Rectal smooth muscle tissue (tissue), 1 donor: Measurements from ENCODE around the gene DOHH.
A peak's percentile ranks its signal among the peaks of the same experiment; 100 is the strongest.

Experiments
- H3K27ac ChIP-seq: one replicate; pipeline ENCODE4 v1.7.0; 2013; ENCODE audit warnings: low read depth, low read length, inconsistent platforms
- H3K27me3 ChIP-seq: one replicate; pipeline ENCODE4 v1.7.0; 2013; ENCODE audit warnings: low read length; ENCODE audit not compliant: control insufficient read depth, insufficient read depth
- H3K36me3 ChIP-seq: one replicate; pipeline ENCODE4 v1.7.0; 2013; ENCODE audit warnings: low read length; ENCODE audit not compliant: control insufficient read depth, insufficient read depth
- H3K4me1 ChIP-seq: one replicate; pipeline ENCODE4 v1.7.0; 2013; ENCODE audit warnings: low read length; ENCODE audit not compliant: control insufficient read depth, insufficient read depth
- H3K4me3 ChIP-seq: one replicate; pipeline ENCODE4 v1.7.0; 2013; ENCODE audit warnings: low read length
- H3K9ac ChIP-seq: one replicate; pipeline ENCODE4 v1.7.0; 2013; ENCODE audit warnings: low read length

Gene DOHH

DNA sequence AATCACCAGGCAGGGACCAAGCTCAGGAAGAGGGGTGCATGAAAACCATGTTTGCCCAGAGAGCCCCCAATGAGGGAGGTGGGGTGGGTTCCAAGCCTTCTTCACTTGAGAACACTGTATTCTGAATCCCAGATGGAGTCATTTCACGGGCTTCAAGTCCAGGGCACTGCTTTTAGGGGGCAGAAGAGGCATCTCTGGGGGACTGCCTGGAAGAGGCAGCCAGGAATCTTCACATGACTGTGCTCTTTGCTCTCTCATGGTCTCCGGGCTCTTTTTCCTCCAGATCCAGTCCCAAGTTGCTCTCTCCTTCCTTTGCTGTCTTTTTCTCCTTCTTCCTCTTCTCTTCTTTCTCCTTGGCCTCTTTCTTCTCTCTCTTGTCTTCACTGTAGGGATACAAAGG, 25.9 kb downstream of the DOHH start:
- no peak overlapping the region for H3K4me3 ChIP-seq
- H3K27ac ChIP-seq: no peak overlapping the region
- no peak overlapping the region for H3K9ac ChIP-seq
- no peaks in the 10 kb centered on the region for H3K27me3 ChIP-seq
- no peaks in the 10 kb centered on the region for H3K4me1 ChIP-seq
- no peaks in the 10 kb centered on the region for H3K36me3 ChIP-seq

DNA sequence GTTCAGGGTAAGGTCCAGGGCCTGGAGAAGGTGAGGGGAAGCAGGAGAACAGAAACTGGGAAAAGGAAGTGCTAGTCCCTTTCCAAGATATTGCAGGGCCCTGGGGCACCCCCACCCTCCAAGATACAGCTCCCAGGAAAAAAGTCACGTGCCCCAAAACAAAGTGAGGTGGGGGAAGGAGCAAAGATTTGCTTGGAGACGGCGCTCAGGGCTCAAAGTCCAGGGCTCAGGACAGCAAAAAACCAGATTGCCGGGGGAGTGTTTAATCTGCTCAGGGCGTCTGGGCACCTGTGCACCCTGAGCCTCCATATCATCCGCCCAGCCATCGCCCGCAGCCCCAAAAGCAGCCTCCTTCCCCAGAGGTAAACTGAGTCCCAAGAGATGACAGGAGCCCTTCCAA, 26.5 kb downstream of the DOHH start:
- Histone ChIP-seq H3K27ac (no peak overlapping the region), H3K9ac (no peak overlapping the region), H3K4me1 (no peaks in the 10 kb centered on the region), H3K4me3 (no peak overlapping the region), H3K36me3 (no peaks in the 10 kb centered on the region), H3K27me3 (no peaks in the 10 kb centered on the region)

DNA sequence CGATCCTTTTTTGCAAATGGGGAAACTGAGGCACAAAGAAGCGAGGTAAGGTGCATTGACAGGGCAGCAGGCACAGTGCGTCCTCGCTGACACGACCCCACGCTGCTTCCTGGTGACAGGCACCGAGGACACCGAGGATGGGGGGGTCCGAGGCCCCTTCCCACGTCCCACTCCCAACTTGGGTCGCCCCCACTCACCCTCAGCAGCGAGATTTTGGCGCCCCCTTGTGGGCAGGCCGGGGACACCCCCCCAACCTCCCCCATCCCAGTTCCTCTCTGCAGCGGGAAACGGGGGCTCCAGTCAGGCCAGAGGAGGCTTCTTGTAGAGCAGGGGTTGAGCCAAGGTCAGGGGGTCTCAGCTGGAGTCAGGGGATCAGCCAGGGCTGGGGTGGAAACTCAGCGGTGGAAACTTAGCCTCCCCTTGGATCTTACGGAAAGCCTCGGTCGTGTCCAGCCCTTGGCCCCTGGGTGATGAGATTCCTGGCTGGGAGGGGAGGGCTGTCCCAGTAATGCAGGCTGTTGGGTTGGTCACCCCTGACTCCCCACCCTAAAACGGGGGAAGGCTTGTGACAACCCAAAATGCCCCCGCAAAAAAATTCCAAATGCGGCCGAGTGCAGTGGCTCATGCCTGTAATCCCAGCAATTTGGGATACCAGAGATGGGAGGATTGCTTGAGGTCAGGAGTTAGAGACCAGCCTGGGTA, 28.4 kb downstream of the DOHH start:
- Histone ChIP-seq H3K27ac (no peak overlapping the region), H3K4me3 (no peak overlapping the region), H3K27me3 (no peaks in the 10 kb centered on the region), H3K36me3 (no peaks in the 10 kb centered on the region), H3K9ac (no peak overlapping the region), H3K4me1 (no peaks in the 10 kb centered on the region)

DNA sequence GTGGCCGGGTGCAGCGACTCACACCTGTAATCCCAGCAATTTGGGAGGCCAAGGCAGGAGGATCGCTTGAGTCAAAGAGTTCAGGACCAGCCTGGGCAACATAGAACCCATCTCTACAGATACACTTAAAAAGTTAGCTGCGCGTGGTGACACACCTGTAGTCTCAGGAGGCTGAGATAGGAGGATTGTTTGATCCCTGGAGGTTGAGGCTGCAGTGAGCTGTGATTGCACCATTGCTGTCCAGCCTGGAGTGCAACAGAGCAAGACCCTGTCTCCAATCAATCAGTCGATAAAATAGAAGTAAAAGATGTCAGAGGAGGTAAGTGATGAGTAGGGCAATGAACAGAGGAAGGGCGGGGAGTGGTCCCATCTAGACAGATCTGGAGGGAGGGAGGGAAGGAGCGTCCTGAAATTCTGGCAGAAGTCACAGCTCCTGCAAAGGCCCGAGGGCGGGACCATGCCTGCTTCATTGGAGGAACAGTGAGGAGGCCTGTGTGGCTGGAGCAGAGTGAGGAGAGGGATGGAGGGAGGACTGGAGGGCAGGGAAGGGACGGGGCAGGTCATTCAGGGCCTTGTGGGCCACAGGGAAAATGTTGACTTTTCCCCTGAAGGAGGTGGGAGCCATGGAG, 29.9 kb downstream of the DOHH start:
- H3K27me3 ChIP-seq: no peaks in the 10 kb centered on the region
- peaks cover 9% of the 10 kb centered on the region for H3K4me1 ChIP-seq
- H3K27ac ChIP-seq: no peak overlapping the region
- H3K9ac ChIP-seq: no peak overlapping the region
- H3K4me3 ChIP-seq: no peak overlapping the region
- H3K36me3 ChIP-seq: no peaks in the 10 kb centered on the region

DNA sequence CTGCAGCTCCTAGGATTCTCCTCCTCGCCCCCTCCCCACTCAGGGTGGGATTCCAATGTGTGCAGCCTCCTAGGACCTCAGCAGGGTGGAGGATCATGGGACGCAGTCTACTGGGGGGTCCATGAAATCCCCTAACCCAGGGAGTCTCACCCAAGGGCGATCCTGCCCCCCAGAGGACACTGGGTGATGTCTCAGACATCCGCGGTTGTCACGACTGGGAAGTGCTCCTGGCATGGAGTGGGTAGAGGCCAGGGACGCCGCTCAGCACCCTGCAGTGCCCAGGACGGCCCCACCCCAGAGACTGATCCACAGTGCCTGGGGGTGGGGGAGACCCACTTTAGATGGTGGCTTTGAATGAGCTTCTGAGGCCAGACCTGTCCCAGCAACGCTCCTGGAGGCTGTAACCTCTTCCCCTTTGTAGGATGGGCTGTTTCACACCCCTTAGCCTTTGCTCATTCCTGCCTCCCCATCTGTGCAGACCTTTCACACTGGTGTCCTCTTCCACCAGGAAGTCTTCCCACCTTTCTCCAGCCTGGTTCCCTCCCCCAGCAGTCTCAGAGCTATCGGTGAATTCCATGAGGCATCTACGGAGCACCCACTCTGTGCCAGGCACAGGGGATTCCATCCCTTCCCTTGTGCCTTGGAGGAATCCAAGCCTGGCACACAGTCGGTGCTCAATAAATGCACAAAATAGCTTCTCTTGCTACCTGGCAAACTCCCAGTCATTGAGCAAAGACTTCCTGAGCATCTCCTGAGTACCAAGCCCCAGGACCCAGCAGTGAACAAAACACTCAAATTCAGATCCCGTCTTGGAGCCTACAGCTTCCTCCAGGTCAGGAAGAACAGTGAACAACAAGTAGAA, 30.6 kb downstream of the DOHH start:
- Histone ChIP-seq H3K27ac (no peak overlapping the region), H3K4me1 (peaks cover 9% of the 10 kb centered on the region), H3K9ac (no peak overlapping the region), H3K27me3 (no peaks in the 10 kb centered on the region), H3K36me3 (no peaks in the 10 kb centered on the region), H3K4me3 (no peak overlapping the region)

DNA sequence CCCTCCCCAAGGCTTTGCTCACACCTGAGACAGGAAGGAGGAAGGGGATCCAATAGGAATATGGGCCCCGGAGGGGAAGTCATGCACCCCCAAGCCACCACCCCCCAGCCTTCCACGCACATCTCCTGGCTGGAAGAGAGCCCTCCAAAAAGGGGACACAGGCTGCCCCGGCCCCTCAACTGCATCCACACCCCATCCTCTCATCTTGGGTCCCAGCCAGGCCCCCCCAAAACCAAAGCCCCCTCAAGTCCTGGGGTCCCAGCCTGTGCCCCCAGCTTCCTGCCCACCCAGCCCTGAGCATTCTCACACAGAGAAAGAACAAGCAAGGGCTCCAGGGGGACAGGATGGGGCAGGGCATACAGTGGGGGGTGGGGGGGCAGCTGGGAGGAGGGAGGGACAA, 32.3 kb downstream of the DOHH start:
- Histone ChIP-seq H3K27ac (no peak overlapping the region), H3K4me3 (no peak overlapping the region), H3K4me1 (peaks cover 11% of the 10 kb centered on the region), H3K27me3 (no peaks in the 10 kb centered on the region), H3K36me3 (no peaks in the 10 kb centered on the region), H3K9ac (no peak overlapping the region)

DNA sequence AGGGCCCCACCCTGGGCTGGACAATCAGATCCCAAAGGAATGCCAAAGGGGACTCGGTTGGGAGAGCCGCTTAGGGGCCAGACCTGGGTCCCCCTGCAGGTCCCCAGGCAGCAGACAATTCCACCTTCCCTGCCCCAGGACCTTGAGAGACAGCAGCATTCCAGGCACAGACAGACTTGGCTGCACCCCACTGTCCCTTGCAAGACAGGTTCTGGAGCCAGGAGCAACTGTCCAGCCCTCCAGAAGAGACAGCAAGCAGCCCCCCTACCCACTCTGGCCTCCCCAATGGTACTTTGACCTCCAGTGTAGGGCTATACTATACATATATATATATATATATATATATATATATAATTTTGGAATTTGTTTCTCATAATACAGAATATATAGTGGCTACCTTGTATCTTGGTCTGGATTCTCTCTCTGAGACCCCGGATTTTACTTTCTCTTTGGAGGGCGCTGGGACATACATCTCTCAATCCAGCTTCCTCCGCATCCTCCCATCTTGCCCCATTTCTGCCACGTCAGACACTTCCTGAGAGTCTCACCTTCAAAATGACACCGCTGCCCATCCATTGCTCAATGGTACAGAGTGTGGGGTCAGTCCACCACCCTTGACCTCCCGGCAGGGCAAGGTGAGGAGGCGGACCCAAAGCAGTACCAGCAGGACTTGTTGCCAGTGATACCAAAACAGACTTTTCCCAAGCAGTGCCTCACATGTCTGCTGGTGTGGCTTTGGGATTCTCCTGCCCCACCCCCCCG, 32.9 kb downstream of the DOHH start:
- peaks cover 11% of the 10 kb centered on the region for H3K4me1 ChIP-seq
- H3K27me3 ChIP-seq: no peaks in the 10 kb centered on the region
- H3K4me3 ChIP-seq: no peak overlapping the region
- H3K9ac ChIP-seq: no peak overlapping the region
- H3K36me3 ChIP-seq: no peaks in the 10 kb centered on the region
- peak overlapping the region; percentile 83 for H3K27ac ChIP-seq

DNA sequence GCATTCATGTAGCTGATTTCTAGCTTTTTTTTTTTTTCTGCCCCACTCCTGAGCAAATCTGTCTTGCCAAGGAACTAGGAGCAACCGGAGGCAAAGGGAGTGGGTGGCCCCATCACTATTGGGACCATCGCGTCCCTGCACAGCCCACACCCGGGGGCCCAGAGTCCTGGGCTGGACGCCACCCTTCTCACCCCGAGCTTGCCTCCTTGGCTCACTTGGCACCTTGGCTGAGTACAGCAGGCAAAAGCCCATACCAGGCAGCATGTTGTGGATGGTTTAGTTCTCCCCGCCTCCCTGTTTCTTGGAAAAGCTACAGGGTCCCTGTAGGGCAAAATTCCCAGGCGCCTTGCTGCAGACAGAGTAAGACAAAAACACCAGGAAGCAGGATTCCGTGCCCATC, 33.8 kb downstream of the DOHH start:
- Histone ChIP-seq H3K36me3 (no peaks in the 10 kb centered on the region), H3K9ac (no peak overlapping the region), H3K27ac (peak overlapping the region; percentile 83), H3K4me3 (no peak overlapping the region), H3K4me1 (peaks cover 11% of the 10 kb centered on the region), H3K27me3 (no peaks in the 10 kb centered on the region)

DNA sequence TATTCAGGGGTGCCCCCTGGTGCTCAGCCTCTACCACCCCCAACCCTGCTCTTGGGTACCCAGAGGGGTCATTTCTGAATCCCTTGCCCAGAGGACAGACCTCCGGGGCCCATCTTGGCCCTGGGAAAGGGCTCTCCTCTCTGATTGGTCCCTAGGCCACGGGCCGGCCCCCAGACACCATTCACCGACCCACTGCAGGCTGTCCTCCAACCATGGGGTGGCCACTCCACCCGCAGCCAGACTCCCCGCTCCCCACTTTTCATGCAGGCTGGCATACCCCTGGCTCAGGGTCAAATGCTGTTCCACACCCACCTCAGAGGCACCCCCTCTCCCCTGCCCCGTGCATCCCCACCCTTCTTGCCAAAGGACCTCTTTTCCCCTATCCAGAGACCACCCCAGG, 34.9 kb downstream of the DOHH start:
- Histone ChIP-seq H3K27ac (peak overlapping the region; percentile 83), H3K27me3 (no peaks in the 10 kb centered on the region), H3K4me3 (no peak overlapping the region), H3K4me1 (peaks cover 11% of the 10 kb centered on the region), H3K9ac (no peak overlapping the region), H3K36me3 (no peaks in the 10 kb centered on the region)

DNA sequence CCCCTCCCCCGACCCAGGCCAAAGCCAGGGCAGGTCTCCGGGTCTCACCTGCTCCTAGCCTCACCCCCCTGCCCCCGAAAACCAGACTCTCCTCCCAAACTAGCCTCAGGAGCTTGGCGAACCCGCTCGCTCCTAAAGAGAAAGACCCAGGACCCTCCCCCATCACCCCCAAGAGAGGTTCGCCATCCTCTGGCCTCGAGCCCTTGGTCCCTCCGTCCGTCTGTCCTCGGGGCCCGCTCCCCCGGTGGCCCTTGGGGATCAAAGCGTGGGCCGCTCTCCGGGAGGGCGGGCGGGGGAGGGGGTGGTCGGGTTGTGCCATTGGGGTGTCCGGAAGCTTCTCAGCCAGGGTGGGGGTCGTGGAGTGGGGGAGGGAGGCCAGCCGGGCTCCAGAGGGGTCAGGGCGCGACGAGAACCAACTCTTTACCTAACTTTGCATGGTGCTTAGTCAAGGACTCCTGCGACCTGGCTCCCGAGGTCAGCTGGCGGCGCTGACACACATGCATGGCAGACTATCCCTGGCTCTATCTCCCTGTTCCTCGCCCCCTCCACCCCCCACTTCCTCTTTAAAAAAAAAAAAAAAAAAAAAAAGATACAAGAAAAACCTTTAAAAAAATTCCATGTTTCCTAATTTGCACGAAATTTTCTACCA, 35.8 kb downstream of the DOHH start:
- no peak overlapping the region for H3K9ac ChIP-seq
- no peaks in the 10 kb centered on the region for H3K27me3 ChIP-seq
- no peak overlapping the region for H3K4me3 ChIP-seq
- peaks cover 17% of the 10 kb centered on the region for H3K4me1 ChIP-seq
- peak overlapping the region; percentile 61 for H3K27ac ChIP-seq
- peaks cover 3% of the 10 kb centered on the region for H3K36me3 ChIP-seq

DNA sequence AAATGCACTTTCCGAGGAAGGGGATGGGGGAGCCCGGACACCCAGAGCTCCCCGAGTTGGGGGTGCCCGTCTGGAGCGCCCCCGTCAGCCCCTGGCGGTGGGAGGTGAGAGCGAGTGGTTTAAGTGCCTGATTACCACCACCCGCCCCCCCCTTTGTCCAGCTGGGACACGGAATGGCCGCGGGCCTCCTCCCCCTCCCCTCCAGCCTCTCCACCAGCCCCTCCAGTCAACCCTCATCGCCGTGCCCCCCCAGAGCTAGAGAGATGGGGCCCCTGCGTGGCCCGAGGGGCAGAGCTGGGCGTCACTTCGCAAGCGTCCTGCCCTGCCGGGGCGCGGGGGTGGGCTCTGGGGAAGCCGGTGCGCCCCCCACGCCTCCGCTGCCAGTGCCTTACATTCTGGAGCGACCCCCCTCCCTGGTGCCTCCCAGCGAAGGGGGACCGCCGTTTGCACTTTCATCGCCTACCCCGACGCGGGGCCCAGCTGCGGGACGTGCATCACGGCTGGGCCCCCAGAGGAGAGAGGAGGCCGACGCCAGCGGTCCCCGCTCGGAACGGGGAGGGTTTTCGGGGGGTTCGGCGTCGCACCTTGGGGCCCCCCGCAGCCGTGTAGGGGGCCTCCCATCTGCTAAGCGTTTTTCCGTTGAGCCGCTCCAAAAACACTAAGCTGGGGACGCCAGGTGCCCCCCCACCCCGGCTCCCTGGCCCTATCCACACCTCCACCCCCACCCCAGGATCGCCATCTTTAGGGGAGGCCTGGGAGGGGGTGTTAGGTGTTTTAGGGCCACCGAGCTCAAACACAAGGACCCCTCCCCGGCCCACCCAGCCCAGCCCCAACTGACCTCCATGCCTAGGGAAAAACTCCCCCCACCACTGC, 36.5 kb downstream of the DOHH start:
- Histone ChIP-seq H3K36me3 (peaks cover 3% of the 10 kb centered on the region), H3K27ac (peak overlapping the region; percentile 61), H3K9ac (no peak overlapping the region), H3K4me1 (peaks cover 25% of the 10 kb centered on the region), H3K4me3 (no peak overlapping the region), H3K27me3 (no peaks in the 10 kb centered on the region)
